ENCODE results near the gene BIRC5.
"Not testable (repeated sequence)": the region's sequence is repeated elsewhere in the genome, so short reads cannot be mapped to it uniquely, and the experiment has no call there.

Gene BIRC5

GRCh38 chr17:78226055-78226758 lies 12.2 kb downstream of the BIRC5 start:
- DNase-seq: no peak

GRCh38 chr17:78226759-78227454 lies 12.9 kb downstream of the BIRC5 start:
- no peak for DNase-seq

- no peak for DNase-seq
These were observed 13.4 kb downstream of the BIRC5 start for GRCh38 chr17:78227455-78227916.

- no peak for DNase-seq
These were observed 14.1 kb downstream of the BIRC5 start for GRCh38 chr17:78228176-78228575.

GRCh38 chr17:78230252-78230962 lies 16.4 kb downstream of the BIRC5 start:
- no peak for DNase-seq

GRCh38 chr17:78230996-78231935 lies 17.2 kb downstream of the BIRC5 start, which contains the start of gene TMEM235:
Gene TMEM235 (plus strand): TSS chr17:78231631. CDS start chr17:78232024, 393 bp downstream.
- no peak for DNase-seq

GRCh38 chr17:78231991-78232858 lies 18.2 kb downstream of the BIRC5 start:
- no peak for DNase-seq

GRCh38 chr17:78232859-78233173 lies 18.8 kb downstream of the BIRC5 start:
- no peak for DNase-seq

GRCh38 chr17:78233678-78234077 lies 19.6 kb downstream of the BIRC5 start:
- DNase-seq: no peak

GRCh38 chr17:78234261-78234865 lies 20.3 kb downstream of the BIRC5 start:
- no peak for DNase-seq

- DNase-seq: not testable (repeated sequence)
These were observed 21.0 kb downstream of the BIRC5 start for GRCh38 chr17:78235022-78235421.

GRCh38 chr17:78235885-78236284 lies 21.8 kb downstream of the BIRC5 start:
- no peak for DNase-seq

- DNase-seq: no peak
These were observed 22.5 kb downstream of the BIRC5 start for GRCh38 chr17:78236362-78237127.

GRCh38 chr17:78237401-78238012 lies 23.5 kb downstream of the BIRC5 start:
- DNase-seq: no peak

GRCh38 chr17:78238823-78239488 lies 24.9 kb downstream of the BIRC5 start:
- DNase-seq: no peak

- no peak for DNase-seq
These were observed 25.5 kb downstream of the BIRC5 start for GRCh38 chr17:78239489-78239931.

- DNase-seq: no peak
These were observed 26.1 kb downstream of the BIRC5 start for GRCh38 chr17:78240012-78240655.

- no peak for DNase-seq
These were observed 26.8 kb downstream of the BIRC5 start for GRCh38 chr17:78240839-78241238.
